K562 treated with DMSO at 1 percent for 24 hours (cell line): ENCODE results near the gene PLCG1. TPM values are rescaled to one million over a fixed set of nuclear protein-coding genes. Genes with fewer than 3 reads are reported as not detected.

ENCODE experiments used
- total RNA-seq: library from RNA; unstranded; fragments of 300-600 nt; gene quantifications from 2 replicates; pipeline ENCODE4 v1.2.3, GENCODE V29; 2022; ENCODE audit warnings: low read depth; ENCODE audit not compliant: insufficient read depth

The PLCG1 gene
- 48.4 and 49.7 TPM in 2 replicates for total RNA-seq

GRCh38 chr20:41136680-41137613 is at the start of gene PLCG1:
TSS of gene PLCG1 (plus strand) at chr20:41137543. CDS start at chr20:41137642, 99 bp downstream.

Other genes with a start within 250 kb of the PLCG1 start
- 65.5 and 73.9 TPM in 2 replicates for gene TOP1, start 108.7 kb upstream of the PLCG1 start, total RNA-seq
- gene ZHX3, start 180.2 kb downstream of the PLCG1 start, total RNA-seq = 5.6 and 7.1 TPM in 2 replicates
- 7.9 and 12.9 TPM in 2 replicates for gene LPIN3, start 203.3 kb downstream of the PLCG1 start, total RNA-seq
- gene EMILIN3, start 229.3 kb downstream of the PLCG1 start, total RNA-seq = not detected in 2 replicates